GM12875 (cell line): ENCODE results near the gene CNOT10.

Experiments
- H3K4me3 ChIP-seq: one replicate; pipeline ENCODE4 v1.5.1; 2011; ENCODE audit warnings: low read depth, low read length, control low read depth
- CTCF ChIP-seq: IDR thresholded peaks from 2 replicates; pipeline ENCODE4 v1.5.1; 2011; ENCODE audit warnings: low read depth, mild to moderate bottlenecking, control low read depth, inconsistent platforms, low read length, moderate library complexity, borderline replicate concordance; ENCODE audit not compliant: insufficient read depth

The CNOT10 gene

GRCh38 chr3:32698506-32698905 lies 13.5 kb downstream of the CNOT10 start:
- TF ChIP-seq CTCF = no peak

GRCh38 chr3:32699429-32699828 lies 14.4 kb downstream of the CNOT10 start:
- no peak for TF ChIP-seq CTCF
- H3K4me3 ChIP-seq = no peak overlapping the region

More at GRCh38 chr3:32698506-32698905, 13.5 kb downstream of the CNOT10 start:
- H3K4me3 ChIP-seq = no peak overlapping the region

GRCh38 chr3:32700244-32700643 lies 15.3 kb downstream of the CNOT10 start:
- H3K4me3 ChIP-seq = no peak overlapping the region
- no peak for TF ChIP-seq CTCF

GRCh38 chr3:32703491-32703972 lies 18.5 kb downstream of the CNOT10 start:
- no peak for TF ChIP-seq CTCF
- no peak overlapping the region for H3K4me3 ChIP-seq

GRCh38 chr3:32705232-32705631 lies 20.2 kb downstream of the CNOT10 start:
- no peak for TF ChIP-seq CTCF

GRCh38 chr3:32706348-32707025 lies 21.5 kb downstream of the CNOT10 start:
- no peak for TF ChIP-seq CTCF
- H3K4me3 ChIP-seq = no peak overlapping the region

More at GRCh38 chr3:32705232-32705631, 20.2 kb downstream of the CNOT10 start:
- H3K4me3 ChIP-seq = no peak overlapping the region

- TF ChIP-seq CTCF = no peak
- H3K4me3 ChIP-seq = no peak overlapping the region
These were observed 22.0 kb downstream of the CNOT10 start for GRCh38 chr3:32707026-32707370.
